Mesenchymal stem cell (in vitro differentiated cells and primary cell): ENCODE results near the gene CD151.

Experiments used
- DNase-seq: peaks from one replicate; pipeline ENCODE4 v3.0.0-alpha.2; 2013
- H2AFZ ChIP-seq: one replicate; pipeline ENCODE4 v1.6.1; 2013; ENCODE audit warnings: low read depth, mild to moderate bottlenecking, control low read depth, inconsistent platforms, low read length, moderate library complexity
- H2AK5ac ChIP-seq: 2 replicates; pipeline ENCODE4 v1.6.1; 2013; ENCODE audit warnings: low read length, moderate library complexity, mild to moderate bottlenecking, inconsistent platforms; ENCODE audit not compliant: severe bottlenecking
- H2BK120ac ChIP-seq: one replicate; pipeline ENCODE4 v1.6.1; 2013; ENCODE audit warnings: low read depth, mild to moderate bottlenecking, inconsistent platforms, low read length, moderate library complexity
- H2BK12ac ChIP-seq, 2 experiments: one replicate each; pipeline ENCODE4 v1.6.1; 2013; ENCODE audit warnings: inconsistent platforms in 2 of 2, low read length in 2 of 2, mild to moderate bottlenecking in 2 of 2, moderate library complexity in 2 of 2, control low read depth in 1 of 2
- H2BK15ac ChIP-seq: one replicate; pipeline ENCODE4 v1.6.1; 2013; ENCODE audit warnings: mild to moderate bottlenecking, low read depth, inconsistent platforms; ENCODE audit not compliant: poor library complexity, severe bottlenecking
- H2BK5ac ChIP-seq: 2 replicates; pipeline ENCODE4 v1.6.1; 2013; ENCODE audit warnings: low read depth, mild to moderate bottlenecking, low read length, control low read depth, inconsistent platforms; ENCODE audit not compliant: poor library complexity, severe bottlenecking
- H3K14ac ChIP-seq, 2 experiments: one replicate each; pipeline ENCODE4 v1.6.1; 2013; ENCODE audit warnings: inconsistent platforms in 2 of 2, low read length in 2 of 2, control low read depth in 1 of 2, mild to moderate bottlenecking in 1 of 2, moderate library complexity in 1 of 2
- H3K18ac ChIP-seq, 2 experiments: one replicate each; pipeline ENCODE4 v1.6.1; 2013; ENCODE audit warnings: inconsistent platforms in 2 of 2, low read length in 2 of 2, control low read depth in 1 of 2, low read depth in 1 of 2, mild to moderate bottlenecking in 1 of 2
- H3K23ac ChIP-seq, 2 experiments: one replicate each; pipeline ENCODE4 v1.6.1; 2013; ENCODE audit warnings: inconsistent platforms in 2 of 2, low read length in 2 of 2, mild to moderate bottlenecking in 2 of 2, moderate library complexity in 2 of 2, control low read depth in 1 of 2
- H3K27ac ChIP-seq: 2 replicates; pipeline ENCODE4 v1.5.1; 2013; ENCODE audit warnings: mild to moderate bottlenecking, moderate library complexity, low read length, control low read depth, inconsistent platforms; ENCODE audit not compliant: poor library complexity, severe bottlenecking
- H3K27me3 ChIP-seq, 2 experiments: 2 replicates each; pipeline versions ENCODE4 v1.6.1 to v1.7.0; 2013; ENCODE audit warnings: low read length in 2 of 2, mild to moderate bottlenecking in 2 of 2, moderate library complexity in 2 of 2, control low read depth in 1 of 2, inconsistent platforms in 1 of 2; ENCODE audit not compliant: control insufficient read depth in 1 of 2, insufficient read depth in 1 of 2
- H3K36me3 ChIP-seq, 2 experiments: 2 replicates each; pipeline versions ENCODE4 v1.6.1 to v1.7.0; 2013; ENCODE audit warnings: low read length in 2 of 2, control low read depth in 1 of 2, inconsistent platforms in 1 of 2, low read depth in 1 of 2, mild to moderate bottlenecking in 1 of 2; ENCODE audit not compliant: insufficient read depth in 2 of 2, control insufficient read depth in 1 of 2
- H3K4ac ChIP-seq, 2 experiments: one replicate each; pipeline ENCODE4 v1.6.1; 2013; ENCODE audit warnings: inconsistent platforms in 2 of 2, low read length in 2 of 2, mild to moderate bottlenecking in 2 of 2, moderate library complexity in 2 of 2, control low read depth in 1 of 2, low read depth in 1 of 2
- H3K4me1 ChIP-seq: 2 replicates; pipeline ENCODE4 v1.6.1; 2013; ENCODE audit warnings: low read depth, low read length, control low read depth; ENCODE audit not compliant: control insufficient read depth, insufficient read depth
- H3K4me2 ChIP-seq: 2 replicates; pipeline ENCODE4 v1.6.1; 2013; ENCODE audit warnings: low read length, mild to moderate bottlenecking, inconsistent platforms; ENCODE audit not compliant: poor library complexity, severe bottlenecking
- H3K4me3 ChIP-seq, 2 experiments: 2 replicates each; pipeline versions ENCODE4 v1.5.1 to v1.7.0; 2013; ENCODE audit warnings: low read length in 2 of 2, mild to moderate bottlenecking in 2 of 2, control low read depth in 1 of 2, low read depth in 1 of 2; ENCODE audit not compliant: insufficient read depth in 1 of 2
- H3K79me1 ChIP-seq: replicated peaks from 2 replicates; pipeline ENCODE4 v1.6.1; 2013; ENCODE audit warnings: mild to moderate bottlenecking, control low read depth, low read length, inconsistent platforms; ENCODE audit not compliant: poor library complexity, severe bottlenecking
- H3K9ac ChIP-seq: 2 replicates; pipeline ENCODE4 v1.7.0; 2013; ENCODE audit warnings: mild to moderate bottlenecking, low read length, moderate library complexity
- H3K9me3 ChIP-seq: 2 replicates; pipeline ENCODE4 v1.7.0; 2013; ENCODE audit warnings: mild to moderate bottlenecking, low read length; ENCODE audit not compliant: control insufficient read depth
- H4K8ac ChIP-seq: one replicate; pipeline ENCODE4 v1.6.1; 2013; ENCODE audit warnings: inconsistent platforms, mild to moderate bottlenecking, low read length, moderate library complexity
- H4K91ac ChIP-seq: one replicate; pipeline ENCODE4 v1.6.1; 2013; ENCODE audit warnings: mild to moderate bottlenecking, low read length, inconsistent platforms
- WGBS: methylation state at CpG from one replicate; pipeline ENCODE4 v1.1.7; 2013; ENCODE audit warnings: mixed read lengths; 5-methylcytosine and 5-hydroxymethylcytosine counted together

CD151 gene

DNA sequence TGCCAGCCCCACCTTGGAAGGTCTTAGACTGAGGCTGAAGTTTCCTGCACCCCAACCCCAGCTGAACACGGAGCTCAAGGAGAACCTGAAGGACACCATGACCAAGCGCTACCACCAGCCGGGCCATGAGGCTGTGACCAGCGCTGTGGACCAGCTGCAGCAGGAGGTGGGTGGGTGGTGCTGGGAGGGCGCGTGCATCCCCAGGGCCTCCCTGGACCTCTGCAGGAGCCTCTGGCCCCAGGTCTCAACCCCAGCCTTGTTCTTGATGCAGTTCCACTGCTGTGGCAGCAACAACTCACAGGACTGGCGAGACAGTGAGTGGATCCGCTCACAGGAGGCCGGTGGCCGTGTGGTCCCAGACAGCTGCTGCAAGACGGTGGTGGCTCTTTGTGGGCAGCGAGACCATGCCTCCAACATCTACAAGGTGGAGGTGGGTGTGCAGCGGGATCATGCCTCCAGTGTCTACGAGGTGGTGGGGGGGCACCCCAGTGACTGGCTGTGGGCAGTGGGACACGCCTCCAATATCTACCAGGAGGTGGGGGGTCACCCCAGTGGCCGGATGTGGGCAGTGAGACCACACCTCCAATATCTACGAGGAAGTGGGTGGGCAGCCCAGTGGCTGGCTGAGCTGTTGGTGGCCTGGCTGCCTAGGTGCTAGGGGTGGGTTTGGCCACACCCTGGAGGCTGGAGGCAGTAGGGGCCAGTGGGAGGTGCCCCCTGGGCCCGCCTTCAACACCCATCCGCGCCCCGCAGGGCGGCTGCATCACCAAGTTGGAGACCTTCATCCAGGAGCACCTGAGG is 4.6 kb downstream of the CD151 start:
- H3K27ac ChIP-seq: peak overlapping the region; percentile 2
- no peak overlapping the region for H3K14ac ChIP-seq
- no peak overlapping the region for H2AK5ac ChIP-seq
- no peak overlapping the region for H3K9ac ChIP-seq
- no peak for DNase-seq
- H3K4me1 ChIP-seq: peaks cover 66% of the 10 kb centered on the region
- no peak overlapping the region for H3K23ac ChIP-seq
- H3K27me3 ChIP-seq: no peaks in the 10 kb centered on the region
- WGBS: 95% methylated on average over 22 of the region's 22 CpGs
- no peak overlapping the region for H3K4ac ChIP-seq
- no peak overlapping the region for H2AFZ ChIP-seq
- no peak overlapping the region for H3K4me2 ChIP-seq
- H2BK5ac ChIP-seq: no peak overlapping the region
- no peaks in the 10 kb centered on the region for H3K9me3 ChIP-seq
- no peak overlapping the region for H2BK12ac ChIP-seq
- no peaks in the 10 kb centered on the region for H3K79me1 ChIP-seq
- peak overlapping the region; percentile 19 for H4K91ac ChIP-seq
- no peak overlapping the region for H2BK15ac ChIP-seq
- peaks cover 52 to 57% of the 10 kb centered on the region in 2 experiments for H3K36me3 ChIP-seq
- H3K4me3 ChIP-seq: no peak overlapping the region
- H3K18ac ChIP-seq: no peak overlapping the region
- no peak overlapping the region for H2BK120ac ChIP-seq
- no peak overlapping the region for H4K8ac ChIP-seq

- Histone ChIP-seq H3K4me2 (no peak overlapping the region), H3K23ac (no peak overlapping the region), H3K36me3 (peaks cover 52 to 57% of the 10 kb centered on the region in 2 experiments), H2BK5ac (no peak overlapping the region), H2AK5ac (no peak overlapping the region), H3K18ac (no peak overlapping the region), H3K14ac (no peak overlapping the region), H4K8ac (no peak overlapping the region), H3K27ac (no peak overlapping the region), H2BK12ac (no peak overlapping the region), H3K4me1 (peaks cover 65% of the 10 kb centered on the region), H3K9me3 (no peaks in the 10 kb centered on the region), H3K9ac (no peak overlapping the region), H3K79me1 (no peaks in the 10 kb centered on the region), H4K91ac (no peak overlapping the region), H3K27me3 (no peaks in the 10 kb centered on the region), H2BK120ac (no peak overlapping the region), H2BK15ac (no peak overlapping the region), H3K4me3 (no peak overlapping the region), H2AFZ (no peak overlapping the region), H3K4ac (no peak overlapping the region)
- 83% methylated on average over 8 of the region's 8 CpGs for WGBS
- no peak for DNase-seq
Measured at GRCh38 chr11:837990-838307, 5.2 kb downstream of the CD151 start.

GRCh38 chr11:838441-839279 is 5.9 kb downstream of the CD151 start:
- WGBS: 63% methylated on average over 17 of the region's 17 CpGs
- H2AK5ac ChIP-seq: peak overlapping the region; percentile 11
- peak overlapping the region in 1 of 2 experiments; percentile 37 for H3K18ac ChIP-seq

GRCh38 chr11:839280-839623 is 6.5 kb downstream of the CD151 start:
- no peak for DNase-seq
- H3K9ac ChIP-seq: peak overlapping the region; percentile 96
- H2BK5ac ChIP-seq: no peak overlapping the region
- no peaks in the 10 kb centered on the region for H3K79me1 ChIP-seq
- H2BK120ac ChIP-seq: no peak overlapping the region
- peak overlapping the region in 1 of 2 experiments; percentile 74 for H3K23ac ChIP-seq
- H3K9me3 ChIP-seq: no peaks in the 10 kb centered on the region
- H3K4me3 ChIP-seq: no peak overlapping the region
- H3K14ac ChIP-seq: no peak overlapping the region
- H4K91ac ChIP-seq: no peak overlapping the region
- H2AFZ ChIP-seq: no peak overlapping the region
- H2BK15ac ChIP-seq: no peak overlapping the region
- H4K8ac ChIP-seq: no peak overlapping the region
- H3K18ac ChIP-seq: no peak overlapping the region
- H2AK5ac ChIP-seq: no peak overlapping the region
- H3K4me1 ChIP-seq: peaks cover 69% of the 10 kb centered on the region
- H2BK12ac ChIP-seq: no peak overlapping the region
- peaks cover 52 to 57% of the 10 kb centered on the region in 2 experiments for H3K36me3 ChIP-seq
- H3K4ac ChIP-seq: no peak overlapping the region
- no peak overlapping the region for H3K4me2 ChIP-seq
- H3K27me3 ChIP-seq: no peaks in the 10 kb centered on the region
- WGBS: 95% methylated on average over 5 of the region's 5 CpGs
- H3K27ac ChIP-seq: peak overlapping the region; percentile 9

More at GRCh38 chr11:838441-839279, 5.9 kb downstream of the CD151 start:
- Histone ChIP-seq H2AFZ (no peak overlapping the region), H3K9me3 (no peaks in the 10 kb centered on the region), H3K14ac (no peak overlapping the region), H2BK12ac (peak overlapping the region in 1 of 2 experiments; percentile 3), H3K27ac (peak overlapping the region; percentile 16), H4K8ac (no peak overlapping the region), H3K4me3 (no peak overlapping the region), H3K9ac (peak overlapping the region; percentile 96), H3K4me2 (no peak overlapping the region), H3K36me3 (peaks cover 52 to 57% of the 10 kb centered on the region in 2 experiments), H3K4me1 (peaks cover 68% of the 10 kb centered on the region), H2BK120ac (no peak overlapping the region), H4K91ac (no peak overlapping the region), H3K4ac (no peak overlapping the region), H3K27me3 (no peaks in the 10 kb centered on the region), H2BK15ac (no peak overlapping the region), H3K79me1 (no peaks in the 10 kb centered on the region), H2BK5ac (no peak overlapping the region), H3K23ac (peak overlapping the region in 1 of 2 experiments; percentile 74)
- DNase-seq: peak; percentile 43
